ENCODE measurements around the gene CATSPER3. TPM values are rescaled to one million over a fixed set of nuclear protein-coding genes. Genes with fewer than 3 reads are reported as not detected.

CATSPER3 gene
- total RNA-seq, 1 donor from 2014 or later: 1.3 TPM

DNA sequence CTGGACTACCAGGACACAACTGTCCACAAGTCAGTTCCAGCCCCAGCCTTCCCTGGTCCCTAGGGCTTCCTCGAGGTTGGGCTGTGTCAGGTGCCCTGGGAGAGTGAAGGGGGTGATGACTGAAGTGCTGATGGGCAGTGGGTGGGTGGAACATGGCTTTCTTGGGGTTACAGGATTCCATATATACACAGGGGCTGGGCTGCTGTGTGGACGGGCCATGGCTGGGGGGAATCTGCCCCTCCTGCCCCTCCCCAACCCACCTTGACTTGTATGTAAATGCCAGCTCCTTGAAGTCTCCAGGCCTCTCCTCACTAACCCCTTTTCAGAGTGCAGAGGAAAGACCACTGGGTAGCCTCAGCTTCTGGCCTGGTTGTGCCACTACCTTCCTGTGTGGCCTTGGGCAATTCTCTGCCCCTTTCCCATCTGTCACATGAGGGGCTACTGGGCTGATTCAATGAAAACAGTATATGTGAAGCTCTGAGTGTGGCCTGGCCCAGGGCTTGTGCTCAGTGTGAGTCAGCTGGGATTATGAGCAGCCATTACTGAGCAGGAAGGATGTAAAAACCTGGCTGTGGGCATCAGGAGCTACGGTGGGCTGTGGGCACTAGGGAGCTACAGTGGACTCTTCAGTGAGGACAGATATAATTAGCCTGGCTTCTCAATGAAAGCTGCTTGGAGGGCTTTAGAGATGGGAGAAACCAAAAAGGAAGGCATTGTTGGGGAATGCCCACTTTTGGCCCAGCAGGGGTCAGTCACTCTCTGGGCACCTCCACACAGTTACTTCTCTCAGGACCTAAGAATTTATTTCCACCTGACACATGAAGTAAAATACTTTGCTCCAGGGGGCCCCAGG is 43.0 kb downstream of the CATSPER3 start:
- Mint-ChIP-seq H3K4me1 (ENCODE audit: low read depth) (peaks cover 7% of the 10 kb centered on the region), H3K9me3 (ENCODE audit: low read depth) (no peaks in the 10 kb centered on the region), H3K27me3 (peaks cover 17% of the 10 kb centered on the region), H3K36me3 (ENCODE audit: insufficient read depth) (no peaks in the 10 kb centered on the region), H3K27ac (no peak overlapping the region), H3K4me3 (ENCODE audit: low read depth) (no peak overlapping the region)
- DNase-seq (ENCODE audit: low spot score, unreplicated experiment): no peak
- TF ChIP-seq, protein P1, sequence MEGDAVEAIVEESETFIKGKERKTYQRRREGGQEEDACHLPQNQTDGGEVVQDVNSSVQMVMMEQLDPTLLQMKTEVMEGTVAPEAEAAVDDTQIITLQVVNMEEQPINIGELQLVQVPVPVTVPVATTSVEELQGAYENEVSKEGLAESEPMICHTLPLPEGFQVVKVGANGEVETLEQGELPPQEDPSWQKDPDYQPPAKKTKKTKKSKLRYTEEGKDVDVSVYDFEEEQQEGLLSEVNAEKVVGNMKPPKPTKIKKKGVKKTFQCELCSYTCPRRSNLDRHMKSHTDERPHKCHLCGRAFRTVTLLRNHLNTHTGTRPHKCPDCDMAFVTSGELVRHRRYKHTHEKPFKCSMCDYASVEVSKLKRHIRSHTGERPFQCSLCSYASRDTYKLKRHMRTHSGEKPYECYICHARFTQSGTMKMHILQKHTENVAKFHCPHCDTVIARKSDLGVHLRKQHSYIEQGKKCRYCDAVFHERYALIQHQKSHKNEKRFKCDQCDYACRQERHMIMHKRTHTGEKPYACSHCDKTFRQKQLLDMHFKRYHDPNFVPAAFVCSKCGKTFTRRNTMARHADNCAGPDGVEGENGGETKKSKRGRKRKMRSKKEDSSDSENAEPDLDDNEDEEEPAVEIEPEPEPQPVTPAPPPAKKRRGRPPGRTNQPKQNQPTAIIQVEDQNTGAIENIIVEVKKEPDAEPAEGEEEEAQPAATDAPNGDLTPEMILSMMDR (IDR thresholded peaks at IDR 0.05; ENCODE audit: unreplicated experiment): peak; percentile 39

DNA sequence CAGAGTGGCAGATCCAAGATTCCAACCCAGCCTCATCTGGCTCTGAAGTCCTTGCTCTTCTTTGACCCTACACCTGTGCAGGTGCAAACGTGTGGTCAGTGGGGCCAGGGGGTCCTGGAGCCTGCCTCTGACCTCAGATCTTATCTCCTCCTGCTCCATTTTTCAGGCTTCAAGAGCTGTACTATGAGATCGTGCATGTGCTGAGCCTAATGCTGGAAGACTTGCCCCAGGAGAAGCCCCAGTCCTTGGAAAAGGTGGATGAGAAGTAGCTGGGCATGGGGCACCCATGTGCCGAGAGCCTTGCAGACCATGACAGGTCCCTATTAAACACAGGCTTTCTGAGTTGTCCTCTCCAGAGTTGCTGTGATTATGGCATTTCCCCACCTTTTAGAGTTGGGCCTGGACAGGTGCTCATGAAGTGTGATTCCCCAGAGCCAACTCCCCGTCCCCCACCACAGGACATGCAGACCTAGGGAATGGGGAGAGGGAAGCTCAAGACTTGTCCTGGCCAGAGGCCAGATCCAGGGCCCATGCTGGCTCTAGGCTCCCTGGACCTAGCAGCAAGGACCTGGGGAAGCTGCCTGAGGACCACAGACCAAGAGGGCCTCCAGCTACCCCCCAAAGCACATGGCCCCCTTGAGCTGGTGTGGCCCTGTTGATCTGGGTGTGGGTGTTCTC is 43.8 kb downstream of the CATSPER3 start:
- peaks cover 17% of the 10 kb centered on the region for H3K27me3 Mint-ChIP-seq
- TF ChIP-seq, protein P1 (IDR thresholded peaks at IDR 0.05; ENCODE audit: unreplicated experiment): no peak
- H3K4me1 Mint-ChIP-seq (ENCODE audit: low read depth): peaks cover 7% of the 10 kb centered on the region
- H3K9me3 Mint-ChIP-seq (ENCODE audit: low read depth): no peaks in the 10 kb centered on the region
- no peak for DNase-seq (ENCODE audit: low spot score, unreplicated experiment)
- no peak overlapping the region for H3K4me3 Mint-ChIP-seq (ENCODE audit: low read depth)
- H3K36me3 Mint-ChIP-seq (ENCODE audit: insufficient read depth): no peaks in the 10 kb centered on the region
- H3K27ac Mint-ChIP-seq: peak overlapping the region; percentile 42

DNA sequence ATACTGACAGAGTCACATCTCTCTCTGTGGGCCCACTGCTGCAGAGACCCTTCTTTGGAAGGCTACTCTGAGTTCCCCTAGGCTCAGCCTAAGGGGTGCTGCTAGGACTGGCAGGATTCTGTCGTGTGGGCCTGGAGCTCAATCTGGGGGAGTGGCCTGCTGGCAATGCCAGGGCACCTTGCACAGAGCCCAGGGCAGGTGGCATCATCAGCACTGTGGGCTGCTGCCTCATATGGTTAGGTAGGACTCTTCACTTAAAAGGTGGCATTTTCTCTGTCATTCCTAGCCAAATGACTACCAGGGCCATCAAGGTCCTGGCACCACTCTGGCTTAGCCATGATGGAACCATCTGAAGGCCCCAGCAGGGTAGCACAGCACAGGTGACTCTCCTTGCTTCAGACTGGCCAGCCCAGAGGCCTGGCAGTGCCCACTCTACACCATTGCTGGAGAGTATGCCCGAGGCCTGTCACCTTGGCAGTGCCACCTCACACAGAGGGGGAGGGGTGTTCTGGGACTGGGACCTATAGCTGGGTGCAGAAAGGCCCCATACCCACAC is 44.4 kb downstream of the CATSPER3 start:
- H3K9me3 Mint-ChIP-seq (ENCODE audit: low read depth): no peaks in the 10 kb centered on the region
- H3K4me3 Mint-ChIP-seq (ENCODE audit: low read depth): no peak overlapping the region
- H3K4me1 Mint-ChIP-seq (ENCODE audit: low read depth): peaks cover 7% of the 10 kb centered on the region
- DNase-seq (ENCODE audit: low spot score, unreplicated experiment): no peak
- H3K36me3 Mint-ChIP-seq (ENCODE audit: insufficient read depth): no peaks in the 10 kb centered on the region
- H3K27ac Mint-ChIP-seq: no peak overlapping the region
- TF ChIP-seq, protein P1 (IDR thresholded peaks at IDR 0.05; ENCODE audit: unreplicated experiment): no peak
- H3K27me3 Mint-ChIP-seq: peaks cover 17% of the 10 kb centered on the region

DNA sequence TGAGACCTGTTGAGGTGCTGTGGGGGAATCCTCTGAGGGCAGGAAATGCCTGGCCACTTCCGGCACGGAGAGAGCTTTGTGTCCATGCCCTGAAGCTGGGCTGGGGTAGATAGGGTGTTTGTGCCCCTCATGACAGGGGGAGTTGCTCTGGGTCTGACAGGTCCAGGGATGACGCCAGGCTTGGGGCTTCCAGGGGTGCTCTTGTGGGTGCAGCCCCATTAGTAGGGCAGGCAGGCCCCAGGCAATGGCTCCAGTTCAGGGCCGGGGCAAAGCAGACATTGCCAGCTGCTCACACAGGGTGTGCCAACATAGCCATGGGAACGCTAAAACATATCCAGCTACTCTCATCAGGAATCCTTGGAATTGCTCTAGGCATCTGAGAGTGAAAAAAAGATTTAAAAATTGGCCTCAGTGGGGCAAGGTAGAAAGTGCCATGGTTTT is 45.3 kb downstream of the CATSPER3 start:
- H3K4me1 Mint-ChIP-seq (ENCODE audit: low read depth): peaks cover 7% of the 10 kb centered on the region
- H3K27me3 Mint-ChIP-seq: peaks cover 17% of the 10 kb centered on the region
- H3K4me3 Mint-ChIP-seq (ENCODE audit: low read depth): no peak overlapping the region
- no peak overlapping the region for H3K27ac Mint-ChIP-seq
- no peaks in the 10 kb centered on the region for H3K9me3 Mint-ChIP-seq (ENCODE audit: low read depth)
- TF ChIP-seq, protein P1 (IDR thresholded peaks at IDR 0.05; ENCODE audit: unreplicated experiment): no peak
- no peak for DNase-seq (ENCODE audit: low spot score, unreplicated experiment)
- H3K36me3 Mint-ChIP-seq (ENCODE audit: insufficient read depth): no peaks in the 10 kb centered on the region

DNA sequence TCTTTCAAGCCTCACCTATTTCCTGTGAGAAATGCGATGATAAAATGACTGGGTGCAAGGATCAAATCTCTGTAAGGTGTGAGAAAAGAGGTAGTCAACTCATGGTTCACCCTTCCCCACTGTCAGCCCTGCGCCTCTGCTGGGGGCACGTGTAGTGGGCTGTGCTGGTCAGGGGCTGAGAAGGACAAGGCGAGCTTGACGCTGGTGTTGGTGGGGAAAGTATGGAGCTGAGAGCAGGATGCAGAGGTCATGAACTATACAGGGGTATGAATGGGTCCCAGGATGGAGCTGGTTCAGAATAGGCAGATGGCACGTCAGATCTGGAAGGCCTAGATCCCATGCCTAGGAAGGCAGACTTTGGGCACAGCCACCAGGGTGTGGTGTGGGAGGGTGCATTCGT is 45.7 kb downstream of the CATSPER3 start:
- DNase-seq (ENCODE audit: low spot score, unreplicated experiment): no peak
- Mint-ChIP-seq H3K27me3 (peaks cover 17% of the 10 kb centered on the region), H3K36me3 (ENCODE audit: insufficient read depth) (no peaks in the 10 kb centered on the region), H3K9me3 (ENCODE audit: low read depth) (no peaks in the 10 kb centered on the region), H3K27ac (no peak overlapping the region), H3K4me3 (ENCODE audit: low read depth) (no peak overlapping the region), H3K4me1 (ENCODE audit: low read depth) (peaks cover 7% of the 10 kb centered on the region)
- TF ChIP-seq, protein P1 (IDR thresholded peaks at IDR 0.05; ENCODE audit: unreplicated experiment): no peak
